ENCODE results near the gene PRAF2.

- TF ChIP-seq EZH2 (optimal IDR thresholded peaks at IDR 0.05; ENCODE audit: low read depth, low read length) (no peak), CTCF (IDR thresholded peaks at IDR 0.05; ENCODE audit: low read length) (no peak)
Measured at GRCh38 chrX:49063715-49064114, 10.1 kb downstream of the PRAF2 start.
